Testis (tissue), 2 donors: ENCODE measurements around the gene ZSWIM6.

ENCODE experiments used
- CTCF ChIP-seq, 3 experiments: fragments of 450-650 bp in 2 of 3; fragments of 200-600 bp in 1 of 3; sonication (generic) in 1 of 3; IDR thresholded peaks; one replicate each; pipeline ENCODE4 v1.5.1; 2016 to 2019; ENCODE audit warnings: antibody characterized with exemption in 3 of 3, mild to moderate bottlenecking in 2 of 3, moderate library complexity in 1 of 3
- POLR2A ChIP-seq: fragments of 450-650 bp; IDR thresholded peaks from one replicate; pipeline ENCODE4 v1.6.1; 2017; ENCODE audit warnings: antibody characterized with exemption, mild to moderate bottlenecking, moderate library complexity

DNA sequence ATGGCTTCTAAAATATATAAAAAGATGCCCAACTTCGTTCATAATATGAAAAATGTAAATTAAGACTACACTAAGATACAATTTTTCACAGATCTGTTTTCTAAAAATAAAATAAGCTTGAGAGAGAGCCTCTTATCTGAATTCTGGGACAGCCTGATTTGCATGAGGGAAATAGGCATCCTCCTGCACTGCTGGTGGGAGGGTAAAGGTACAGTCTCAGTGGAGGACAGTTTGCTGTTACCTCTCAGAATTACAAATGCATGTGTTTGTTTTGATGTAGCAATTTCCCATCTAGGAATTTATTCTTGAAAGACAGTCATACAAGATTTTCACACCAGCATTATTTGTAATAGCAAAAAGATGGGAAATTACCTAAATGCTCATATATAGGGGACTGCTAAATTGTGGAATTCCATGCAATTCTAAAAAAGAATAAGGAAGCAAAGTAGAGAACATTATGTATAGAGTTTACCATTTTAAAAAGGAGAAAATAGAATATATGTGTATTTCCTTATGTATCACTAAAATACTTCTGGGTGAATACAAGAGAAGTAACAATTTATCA, 75.7 kb downstream of the ZSWIM6 start:
- TF ChIP-seq CTCF (IDR thresholded peaks at IDR 0.05): no peak
- no peak for TF ChIP-seq POLR2A
